ACC112 (cell line): ENCODE results near the gene CCL15.
"Not testable (repeated sequence)": the region's sequence is repeated elsewhere in the genome, so short reads cannot be mapped to it uniquely, and the experiment has no call there.

Source experiments
- H2AFZ ChIP-seq: fragments of 200-600 bp; sonication (generic); one replicate; pipeline ENCODE4 v1.6.0; 2017; ENCODE audit warnings: antibody characterized with exemption, low read length; ENCODE audit not compliant: unreplicated experiment
- H3K27ac ChIP-seq: fragments of 200-600 bp; sonication (generic); 2 replicates; pipeline ENCODE4 v1.5.1; 2014; ENCODE audit warnings: low read depth, mild to moderate bottlenecking, antibody characterized with exemption, low read length, moderate library complexity
- H3K27me3 ChIP-seq: fragments of 200-600 bp; sonication (generic); 2 replicates; pipeline ENCODE4 v1.6.1; 2014; ENCODE audit warnings: mild to moderate bottlenecking, antibody characterized with exemption, low read length, moderate library complexity, mixed read lengths; ENCODE audit not compliant: insufficient read depth
- H3K36me3 ChIP-seq: fragments of 200-600 bp; sonication (generic); 2 replicates; pipeline ENCODE4 v1.6.1; 2016; ENCODE audit warnings: mild to moderate bottlenecking, antibody characterized with exemption, low read length, moderate library complexity, mixed read lengths; ENCODE audit not compliant: insufficient read depth
- H3K4me1 ChIP-seq: fragments of 200-600 bp; sonication (generic); one replicate; pipeline ENCODE4 v1.6.1; 2016; ENCODE audit warnings: low read length, mixed read lengths; ENCODE audit not compliant: insufficient read depth, unreplicated experiment, control insufficient read depth
- H3K4me3 ChIP-seq: fragments of 200-600 bp; sonication (generic); 2 replicates; pipeline ENCODE4 v1.5.1; 2014; ENCODE audit warnings: mild to moderate bottlenecking, low read depth, low read length
- H3K79me2 ChIP-seq: fragments of 200-600 bp; sonication (generic); one replicate; pipeline ENCODE4 v1.6.0; 2016; ENCODE audit warnings: low read length; ENCODE audit not compliant: control insufficient read depth, unreplicated experiment, insufficient read depth

Gene CCL15

GRCh38 chr17:36015895-36016294 is 14.5 kb upstream of the CCL15 start:
- H3K27ac ChIP-seq, H3K4me1 ChIP-seq: not testable (repeated sequence)

GRCh38 chr17:36014946-36015345 is 13.6 kb upstream of the CCL15 start:
- no peaks in the 10 kb centered on the region for H3K36me3 ChIP-seq

More at GRCh38 chr17:36015895-36016294, 14.5 kb upstream of the CCL15 start:
- not testable (repeated sequence) for H3K36me3 ChIP-seq, H3K79me2 ChIP-seq, H3K4me3 ChIP-seq, H2AFZ ChIP-seq
- peaks cover 52% of the 10 kb centered on the region for H3K27me3 ChIP-seq

GRCh38 chr17:36011201-36011600 is 9.8 kb upstream of the CCL15 start:
- H3K27ac ChIP-seq: no peak overlapping the region

More at GRCh38 chr17:36014946-36015345, 13.6 kb upstream of the CCL15 start:
- H3K4me1 ChIP-seq: no peaks in the 10 kb centered on the region
- H3K4me3 ChIP-seq: no peak overlapping the region
- no peak overlapping the region for H3K27ac ChIP-seq
- no peak overlapping the region for H2AFZ ChIP-seq
- no peaks in the 10 kb centered on the region for H3K79me2 ChIP-seq
- peaks cover 61% of the 10 kb centered on the region for H3K27me3 ChIP-seq

GRCh38 chr17:36008998-36009665 is 7.8 kb upstream of the CCL15 start:
- H2AFZ ChIP-seq: no peak overlapping the region

More at GRCh38 chr17:36011201-36011600, 9.8 kb upstream of the CCL15 start:
- Histone ChIP-seq H3K27me3 (peaks cover 46% of the 10 kb centered on the region), H3K36me3 (no peaks in the 10 kb centered on the region), H3K4me3 (no peak overlapping the region), H2AFZ (no peak overlapping the region), H3K79me2 (no peaks in the 10 kb centered on the region), H3K4me1 (no peaks in the 10 kb centered on the region)

GRCh38 chr17:36004594-36005108 is 3.3 kb upstream of the CCL15 start:
- Histone ChIP-seq H3K79me2 (no peaks in the 10 kb centered on the region), H3K4me1 (no peaks in the 10 kb centered on the region), H3K4me3 (no peak overlapping the region), H3K27ac (no peak overlapping the region), H3K36me3 (no peaks in the 10 kb centered on the region), H2AFZ (no peak overlapping the region), H3K27me3 (peaks cover 27% of the 10 kb centered on the region)

More at GRCh38 chr17:36008998-36009665, 7.8 kb upstream of the CCL15 start:
- H3K27ac ChIP-seq: no peak overlapping the region
- no peaks in the 10 kb centered on the region for H3K4me1 ChIP-seq
- H3K79me2 ChIP-seq: no peaks in the 10 kb centered on the region
- H3K27me3 ChIP-seq: peaks cover 53% of the 10 kb centered on the region
- H3K4me3 ChIP-seq: no peak overlapping the region
- H3K36me3 ChIP-seq: no peaks in the 10 kb centered on the region

- Histone ChIP-seq H3K79me2 (no peaks in the 10 kb centered on the region), H3K36me3 (no peaks in the 10 kb centered on the region), H3K27ac (no peak overlapping the region), H3K4me3 (no peak overlapping the region), H3K27me3 (peaks cover 38% of the 10 kb centered on the region), H2AFZ (no peak overlapping the region), H3K4me1 (no peaks in the 10 kb centered on the region)
Observed at GRCh38 chr17:36002631-36003030, 1.3 kb upstream of the CCL15 start.

- peaks cover 44% of the 10 kb centered on the region for H3K27me3 ChIP-seq
- no peak overlapping the region for H3K4me3 ChIP-seq
- no peak overlapping the region for H2AFZ ChIP-seq
- no peaks in the 10 kb centered on the region for H3K4me1 ChIP-seq
- no peaks in the 10 kb centered on the region for H3K79me2 ChIP-seq
- H3K36me3 ChIP-seq: no peaks in the 10 kb centered on the region
- H3K27ac ChIP-seq: no peak overlapping the region
Observed at GRCh38 chr17:36001862-36002603, 680 bp upstream of the CCL15 start.

- Histone ChIP-seq H3K36me3 (no peaks in the 10 kb centered on the region), H2AFZ (no peak overlapping the region), H3K79me2 (no peaks in the 10 kb centered on the region), H3K4me3 (no peak overlapping the region), H3K4me1 (no peaks in the 10 kb centered on the region), H3K27ac (no peak overlapping the region), H3K27me3 (peaks cover 48% of the 10 kb centered on the region)
Observed at GRCh38 chr17:36000732-36001109, 632 bp downstream of the CCL15 start.

- no peaks in the 10 kb centered on the region for H3K4me1 ChIP-seq
- H3K27me3 ChIP-seq: peaks cover 52% of the 10 kb centered on the region
Observed at GRCh38 chr17:35998756-35999155, 2.6 kb downstream of the CCL15 start.

GRCh38 chr17:35998018-35998545 is 3.3 kb downstream of the CCL15 start:
- peaks cover 57% of the 10 kb centered on the region for H3K27me3 ChIP-seq
- H3K36me3 ChIP-seq: no peaks in the 10 kb centered on the region
- H3K79me2 ChIP-seq: no peaks in the 10 kb centered on the region
- no peak overlapping the region for H3K4me3 ChIP-seq
- H2AFZ ChIP-seq: no peak overlapping the region
- H3K27ac ChIP-seq: no peak overlapping the region
- H3K4me1 ChIP-seq: no peaks in the 10 kb centered on the region

More at GRCh38 chr17:35998756-35999155, 2.6 kb downstream of the CCL15 start:
- Histone ChIP-seq H3K36me3 (no peaks in the 10 kb centered on the region), H3K27ac (no peak overlapping the region), H2AFZ (no peak overlapping the region), H3K4me3 (no peak overlapping the region), H3K79me2 (no peaks in the 10 kb centered on the region)
